Heart left ventricle (tissue), 13 donors: ENCODE data around the gene SLC10A7.

Experiments used
- POLR2A ChIP-seq, 2 donors: fragments of 450-650 bp; IDR thresholded peaks; one replicate each; pipeline ENCODE4 v1.6.1; 2017; ENCODE audit warnings: antibody characterized with exemption in 2 of 2, mild to moderate bottlenecking in 2 of 2, moderate library complexity in 2 of 2
- TF ChIP-seq, protein P1 (sequence below), 12 donors: fragments of 200-600 bp; sonication (generic) in 4 of 12; IDR thresholded peaks; one replicate each; pipeline versions ENCODE4 v1.5.0 to v1.8.0; 2018 to 2022; ENCODE audit warnings: antibody characterized with exemption in 12 of 12, mild to moderate bottlenecking in 5 of 12
- donor health status: ischemic (EF 13 %, LVEDD 7.1; RV severe dilation, severe dysfunction).
- donor health status: DM: no; HTN: yes; CAD: no.
- donor health status: DM: no; HTN: no; CAD: no.
- donor health status: ischemic (EF 25% LVEDD 6.9; RV normal size, moderate dysfunction).
- donor health status: ischemic (EF 25% LVEDD 5.7; RV mildly dilated, moderate dysfunction).
- donor health status: ischemic (EF 35%, LVEDD 5.7; RV mildly dilated, moderate dysfunction).
- donor health status: nonischemic (EF 11% LVEDD 7.7; RV severe dilation, severe dysfunction).
- donor health status: DM: yes; HTN: yes; CAD: no.
- donor health status: PGD.
- donor health status: ischemic (EF 29% LVEDD 5.4; RV normal size, mild dysfunction).
- donor health status: nonischemic (EF 23%, LVEDD 6.1; RV moderate dilation, normal function).

DNA sequence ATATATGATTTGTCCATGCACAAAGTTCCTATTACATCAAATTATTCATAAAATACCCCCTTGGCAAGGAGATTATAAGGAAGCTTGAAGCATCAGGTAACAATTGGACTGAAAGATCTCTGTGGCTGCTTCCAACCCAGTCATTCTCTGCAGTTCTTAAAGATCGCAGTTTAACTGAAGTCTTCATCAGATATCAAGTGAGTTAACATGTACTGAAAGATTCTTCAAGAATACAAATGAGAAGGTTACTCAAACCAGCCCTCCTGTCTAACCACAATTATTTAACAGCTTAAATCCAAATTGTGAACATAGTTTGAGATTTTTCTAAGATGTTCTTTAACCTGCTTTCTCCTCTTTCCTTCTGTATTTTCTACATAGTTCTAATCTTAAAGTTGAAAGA, 56.1 kb downstream of the SLC10A7 start:
- TF ChIP-seq POLR2A (IDR thresholded peaks at IDR 0.05), result no peak
- TF ChIP-seq, protein P1, sequence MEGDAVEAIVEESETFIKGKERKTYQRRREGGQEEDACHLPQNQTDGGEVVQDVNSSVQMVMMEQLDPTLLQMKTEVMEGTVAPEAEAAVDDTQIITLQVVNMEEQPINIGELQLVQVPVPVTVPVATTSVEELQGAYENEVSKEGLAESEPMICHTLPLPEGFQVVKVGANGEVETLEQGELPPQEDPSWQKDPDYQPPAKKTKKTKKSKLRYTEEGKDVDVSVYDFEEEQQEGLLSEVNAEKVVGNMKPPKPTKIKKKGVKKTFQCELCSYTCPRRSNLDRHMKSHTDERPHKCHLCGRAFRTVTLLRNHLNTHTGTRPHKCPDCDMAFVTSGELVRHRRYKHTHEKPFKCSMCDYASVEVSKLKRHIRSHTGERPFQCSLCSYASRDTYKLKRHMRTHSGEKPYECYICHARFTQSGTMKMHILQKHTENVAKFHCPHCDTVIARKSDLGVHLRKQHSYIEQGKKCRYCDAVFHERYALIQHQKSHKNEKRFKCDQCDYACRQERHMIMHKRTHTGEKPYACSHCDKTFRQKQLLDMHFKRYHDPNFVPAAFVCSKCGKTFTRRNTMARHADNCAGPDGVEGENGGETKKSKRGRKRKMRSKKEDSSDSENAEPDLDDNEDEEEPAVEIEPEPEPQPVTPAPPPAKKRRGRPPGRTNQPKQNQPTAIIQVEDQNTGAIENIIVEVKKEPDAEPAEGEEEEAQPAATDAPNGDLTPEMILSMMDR (IDR thresholded peaks at IDR 0.05), result no peak
